ENCODE measurements around the gene TMBIM1. TPM values are rescaled to one million over a fixed set of nuclear protein-coding genes. Genes with fewer than 3 reads are reported as not detected.

TMBIM1 gene
- total RNA-seq, 1 donor from 2014 or later: 516 TPM

DNA sequence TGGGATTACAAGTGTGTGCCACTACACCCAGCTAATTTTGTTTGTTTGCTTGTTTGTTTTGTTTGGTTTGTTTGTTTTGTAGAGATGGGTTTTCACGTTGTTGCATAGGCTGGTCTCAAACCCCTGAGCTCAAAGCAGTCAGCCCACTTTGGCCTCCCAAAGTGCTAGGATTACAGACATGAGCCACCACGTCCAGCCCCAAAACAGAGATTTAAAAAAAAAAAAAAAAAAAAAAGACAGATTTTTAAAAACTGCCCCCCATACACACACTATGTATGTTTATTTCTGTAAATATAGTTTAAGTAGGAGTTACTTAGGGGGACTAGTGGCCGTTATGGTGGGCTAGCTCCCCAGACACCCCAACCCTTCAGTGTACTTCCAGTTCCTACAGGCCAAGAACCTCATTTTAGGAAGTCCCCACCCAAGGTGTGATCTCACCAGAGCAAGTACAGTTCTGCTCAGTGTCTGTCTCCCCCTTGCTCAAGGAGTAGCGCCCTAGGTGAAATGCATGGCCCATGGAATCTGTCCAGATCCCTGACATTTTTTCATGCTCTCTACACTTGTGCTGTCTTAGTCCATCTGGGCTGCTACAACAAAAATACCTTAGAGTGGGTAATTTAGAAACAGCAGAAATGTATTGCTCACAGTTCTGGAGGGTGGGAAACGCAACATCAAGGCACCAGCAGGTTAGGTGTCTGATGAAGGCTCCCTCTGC is 1.6 kb upstream of the TMBIM1 start:
- no peak for DNase-seq (ENCODE audit: low spot score)

DNA sequence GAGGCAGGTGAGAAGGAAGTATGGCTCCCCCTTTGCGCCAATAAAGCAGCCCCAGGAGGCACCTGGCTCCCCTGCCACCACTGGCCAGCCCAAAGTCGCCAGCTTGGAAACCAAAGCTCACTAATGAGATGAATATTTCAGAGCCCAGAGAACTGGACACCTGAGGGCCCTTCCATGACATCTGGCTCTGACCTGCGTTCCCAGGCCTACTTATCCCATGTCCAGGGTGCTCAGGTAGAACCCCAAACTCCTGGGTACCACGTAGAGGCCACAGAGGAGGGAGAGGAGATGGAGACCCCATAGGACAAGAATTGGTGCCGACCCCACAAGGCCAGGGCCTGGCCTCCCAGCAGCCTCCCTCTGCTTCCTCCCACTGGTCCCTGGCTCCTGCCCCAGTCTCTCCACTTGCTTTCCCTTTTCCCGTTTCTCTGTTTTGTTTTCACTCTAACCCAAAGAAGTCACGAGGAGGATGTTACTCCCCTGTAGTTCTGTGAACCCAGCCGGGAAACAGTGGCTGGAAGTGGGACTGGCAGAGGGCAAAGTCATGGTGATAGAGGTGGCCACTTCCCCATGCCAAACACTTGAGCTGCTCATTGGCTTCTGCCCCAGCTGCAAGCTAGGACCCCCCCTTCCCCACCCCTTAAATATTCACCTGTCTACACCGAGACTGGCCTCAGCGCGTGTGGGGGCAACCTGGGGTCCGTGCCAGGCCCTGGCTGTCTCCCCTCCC is 820 bp downstream of the TMBIM1 start:
- no peak for DNase-seq (ENCODE audit: low spot score)

DNA sequence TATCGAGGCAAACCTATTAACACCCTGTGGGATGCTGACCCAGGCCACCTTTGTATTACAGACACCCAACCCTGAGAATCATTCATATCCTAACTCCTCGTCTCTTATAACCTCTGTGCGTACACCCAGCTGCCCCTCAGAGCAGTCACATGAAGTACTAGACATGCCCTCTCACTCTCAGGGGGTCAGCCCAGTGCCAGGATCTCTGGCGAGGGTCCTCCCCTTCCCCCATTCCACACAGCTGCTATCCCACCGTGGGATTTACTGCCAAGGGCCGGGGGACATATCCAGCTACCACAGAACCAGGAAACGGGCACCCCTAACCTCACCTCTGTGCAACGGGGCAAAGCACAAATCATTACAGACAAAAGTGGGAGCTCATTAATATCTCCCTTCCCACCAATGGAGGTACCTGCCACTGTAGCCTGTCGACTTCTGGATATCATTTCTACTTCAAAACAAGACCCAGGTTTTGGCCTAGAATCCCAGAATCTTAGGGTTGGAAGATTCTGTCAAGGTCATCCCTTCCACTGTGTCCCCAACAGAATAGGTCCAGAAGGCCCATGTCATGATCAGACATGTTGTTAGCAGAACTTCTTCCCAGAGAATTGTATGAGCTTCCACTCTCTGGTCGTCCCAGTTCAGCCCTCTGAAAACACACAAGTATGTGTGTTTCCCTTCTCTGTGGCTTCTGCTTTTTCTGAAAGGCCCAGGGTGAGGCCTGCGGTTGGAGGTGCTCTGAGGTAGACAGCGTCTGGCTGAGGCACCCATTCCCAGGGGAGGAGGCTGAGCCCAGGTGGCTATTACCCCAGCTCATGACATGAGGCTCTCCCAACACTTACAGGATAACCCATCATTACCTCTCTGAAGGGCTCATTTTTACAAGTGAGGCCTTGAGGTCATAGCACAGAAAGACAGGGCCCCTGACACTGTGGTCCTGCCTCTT is 1.7 kb downstream of the TMBIM1 start:
- no peak for DNase-seq (ENCODE audit: low spot score)

DNA sequence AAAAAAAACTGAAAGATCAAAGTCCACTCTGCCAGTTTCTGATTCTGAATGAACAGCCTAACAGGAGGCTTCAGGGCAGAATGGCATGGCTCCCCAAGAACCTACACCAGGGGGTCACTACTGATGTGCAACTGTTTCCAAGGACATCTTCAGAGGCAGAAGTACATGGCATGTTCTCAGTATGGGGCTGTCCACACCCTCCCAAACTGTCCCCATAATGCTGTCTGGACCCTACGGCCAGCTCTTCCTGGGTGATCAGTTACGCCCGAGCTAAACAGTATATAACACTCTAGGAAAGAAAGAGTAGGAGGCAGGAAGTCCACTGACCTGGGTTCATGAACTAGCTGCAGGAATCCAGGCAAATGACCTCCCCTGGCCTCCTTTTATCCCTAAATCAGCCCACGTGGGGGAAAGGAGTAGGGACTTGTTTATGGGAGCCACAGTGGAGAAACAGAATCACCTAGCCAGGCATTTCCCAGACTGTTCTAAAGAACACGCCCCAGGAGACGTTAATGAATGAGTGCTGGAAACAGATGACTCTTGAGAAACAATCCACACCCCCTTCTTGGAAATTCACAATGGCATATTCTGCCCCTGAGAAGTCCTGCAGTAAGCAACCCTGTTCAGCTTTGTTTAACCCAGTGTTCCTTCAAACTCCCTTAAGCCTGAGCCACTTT is 2.5 kb downstream of the TMBIM1 start:
- DNase-seq (ENCODE audit: low spot score): no peak

DNA sequence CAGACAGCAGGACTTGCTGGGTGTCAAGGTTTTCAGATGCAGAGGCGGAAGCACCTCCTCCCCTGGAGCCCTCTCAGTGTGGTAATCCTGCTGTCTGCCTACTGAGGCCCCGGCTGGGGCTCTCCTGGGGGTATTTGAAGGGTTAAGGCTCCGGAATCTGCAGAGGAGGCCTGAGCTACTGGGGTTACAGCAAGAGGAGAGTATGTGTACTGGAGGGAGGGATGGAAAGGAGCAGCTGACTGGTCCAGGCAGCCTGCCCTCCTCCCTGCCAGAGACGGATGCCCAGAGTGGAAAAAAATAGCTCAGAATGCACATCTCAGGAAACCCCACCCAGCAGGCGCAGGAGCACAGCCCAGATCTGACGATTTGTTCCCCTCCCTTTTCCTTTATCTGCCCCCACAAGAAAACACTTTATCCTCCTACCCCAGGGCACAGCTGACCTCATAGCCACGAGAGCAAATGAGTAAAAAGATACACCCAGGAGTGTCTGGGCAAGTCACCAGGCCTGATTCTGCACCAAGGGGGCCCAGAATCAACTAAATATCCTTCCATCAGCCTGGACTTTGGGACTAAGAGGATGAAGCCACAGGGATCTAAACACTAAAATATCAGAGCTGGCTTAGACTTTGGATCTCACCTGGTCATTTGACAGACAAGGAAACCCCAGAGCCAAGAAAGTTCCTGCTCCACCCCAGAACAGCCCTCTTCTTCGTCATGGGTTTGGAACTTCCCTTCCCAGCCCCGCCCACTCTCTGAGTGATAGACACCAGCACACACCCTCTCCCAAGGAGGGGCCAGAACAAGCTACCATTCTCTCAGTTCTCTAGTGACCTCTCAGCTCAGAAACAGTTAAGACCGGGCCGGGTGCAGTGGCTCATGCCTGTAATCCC is 5.5 kb downstream of the TMBIM1 start:
- DNase-seq (ENCODE audit: low spot score): no peak

DNA sequence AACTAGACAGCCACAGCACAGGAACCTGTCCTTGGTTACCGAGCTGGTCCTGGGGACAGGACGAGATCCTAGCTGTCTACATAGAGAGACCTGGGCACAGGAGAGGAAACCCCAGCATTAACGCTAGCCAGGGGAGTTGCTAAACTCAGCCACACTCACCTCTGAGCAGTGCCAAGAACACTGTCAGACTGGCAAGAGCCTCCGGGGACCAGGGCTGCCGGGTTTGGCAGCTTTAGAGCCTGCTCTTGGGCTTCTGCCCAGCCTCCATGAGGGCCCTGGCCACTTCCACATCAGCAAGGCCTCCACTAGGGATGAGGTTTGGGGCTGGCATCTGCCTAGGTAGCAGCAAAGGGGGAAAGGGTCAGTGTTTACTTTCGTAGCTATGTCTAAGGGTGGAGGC is 6.7 kb downstream of the TMBIM1 start:
- no peak for DNase-seq (ENCODE audit: low spot score)

DNA sequence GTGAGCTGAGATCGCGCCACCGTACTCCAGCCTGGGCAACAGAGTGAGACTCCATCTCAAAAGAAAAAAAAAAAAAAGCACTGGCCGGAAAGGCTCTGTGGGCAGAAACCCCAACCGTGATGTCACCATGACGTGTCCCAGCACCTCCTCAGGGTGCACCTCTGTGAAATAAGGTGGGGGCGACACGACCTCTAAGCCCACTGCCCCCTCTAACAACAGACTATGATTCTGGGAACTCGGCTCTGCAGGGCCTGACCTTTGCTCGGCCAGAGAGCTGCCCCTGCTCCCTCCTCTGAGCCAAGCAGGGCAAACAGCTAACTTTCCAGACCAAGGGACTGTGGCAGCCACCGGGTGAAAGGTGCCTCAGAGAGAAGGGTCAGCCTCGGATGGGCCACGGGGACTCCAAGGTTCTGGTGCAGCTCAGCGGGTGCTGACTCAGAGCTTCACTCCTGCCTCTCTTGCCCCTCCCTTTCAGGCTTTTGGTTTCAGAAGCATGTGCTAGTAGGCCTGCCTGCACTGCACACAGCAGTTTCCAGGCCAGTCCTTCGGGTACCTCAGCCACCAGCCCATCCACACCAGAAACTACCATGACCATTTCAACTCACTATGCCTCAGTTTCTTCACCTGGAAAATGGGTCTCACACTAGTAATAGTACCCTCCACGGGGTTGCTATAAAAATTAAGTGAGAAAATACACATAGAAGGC is 8.0 kb downstream of the TMBIM1 start:
- no peak for DNase-seq (ENCODE audit: low spot score)

DNA sequence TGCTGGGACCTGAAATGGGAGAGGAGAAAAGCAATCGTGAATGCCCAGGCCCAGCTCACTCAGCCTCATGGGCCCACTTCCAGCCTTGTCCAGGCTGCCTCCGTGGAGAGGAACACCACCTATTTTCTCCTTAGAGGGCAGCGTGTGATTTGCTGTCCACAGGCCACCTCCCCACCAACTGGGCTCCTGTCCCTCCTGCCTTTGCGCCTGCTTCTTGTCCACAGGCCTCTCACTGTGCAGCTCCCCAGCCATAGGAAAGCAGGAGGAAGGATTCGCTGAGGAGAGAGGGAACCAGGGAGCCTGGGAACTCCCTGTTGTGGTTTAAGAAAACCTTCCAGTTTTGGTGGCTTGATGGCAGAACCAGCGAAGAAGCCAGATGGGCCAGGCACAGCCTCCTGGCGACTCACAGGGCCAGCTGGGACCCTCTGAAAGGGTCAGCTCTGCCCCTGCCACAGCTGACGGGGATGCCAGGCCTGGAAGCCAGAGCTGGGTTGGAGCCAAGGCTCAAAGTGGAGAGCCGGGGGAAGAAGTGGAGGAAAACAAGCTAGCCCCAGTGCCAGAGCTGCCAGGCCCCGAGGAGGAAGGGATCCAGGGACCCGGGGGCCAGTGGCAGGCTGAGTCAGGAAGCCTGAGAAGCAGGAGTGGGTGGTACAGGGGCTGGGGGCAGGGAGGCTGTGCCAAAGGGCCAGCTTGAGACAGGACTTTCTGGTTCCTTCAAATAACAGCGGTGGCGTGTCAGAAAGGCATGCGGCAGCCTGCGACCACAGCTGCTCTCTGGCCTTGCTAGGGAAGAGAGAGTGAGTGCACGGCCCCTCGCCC is 9.9 kb downstream of the TMBIM1 start:
- DNase-seq (ENCODE audit: low spot score): no peak

DNA sequence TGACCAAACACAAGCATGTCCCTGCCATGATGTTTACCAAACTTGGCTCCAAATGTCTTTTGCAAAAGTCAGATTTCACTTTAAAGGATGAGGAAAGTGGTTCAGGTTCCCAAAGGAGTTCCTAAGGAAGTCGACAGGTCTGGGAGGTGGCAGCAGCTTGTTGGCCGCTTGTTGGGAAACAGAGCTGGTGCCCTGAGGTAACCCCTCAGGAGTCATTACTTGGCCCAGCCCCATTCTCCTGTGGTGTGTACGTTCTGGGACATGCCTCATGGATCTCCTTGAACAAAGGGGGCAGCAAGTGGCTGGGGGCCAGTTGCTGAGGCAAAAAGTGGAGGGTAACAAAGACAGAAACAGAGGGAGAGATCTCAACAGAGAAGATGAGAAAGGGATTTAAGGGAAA is 10.9 kb downstream of the TMBIM1 start:
- no peak for DNase-seq (ENCODE audit: low spot score)

DNA sequence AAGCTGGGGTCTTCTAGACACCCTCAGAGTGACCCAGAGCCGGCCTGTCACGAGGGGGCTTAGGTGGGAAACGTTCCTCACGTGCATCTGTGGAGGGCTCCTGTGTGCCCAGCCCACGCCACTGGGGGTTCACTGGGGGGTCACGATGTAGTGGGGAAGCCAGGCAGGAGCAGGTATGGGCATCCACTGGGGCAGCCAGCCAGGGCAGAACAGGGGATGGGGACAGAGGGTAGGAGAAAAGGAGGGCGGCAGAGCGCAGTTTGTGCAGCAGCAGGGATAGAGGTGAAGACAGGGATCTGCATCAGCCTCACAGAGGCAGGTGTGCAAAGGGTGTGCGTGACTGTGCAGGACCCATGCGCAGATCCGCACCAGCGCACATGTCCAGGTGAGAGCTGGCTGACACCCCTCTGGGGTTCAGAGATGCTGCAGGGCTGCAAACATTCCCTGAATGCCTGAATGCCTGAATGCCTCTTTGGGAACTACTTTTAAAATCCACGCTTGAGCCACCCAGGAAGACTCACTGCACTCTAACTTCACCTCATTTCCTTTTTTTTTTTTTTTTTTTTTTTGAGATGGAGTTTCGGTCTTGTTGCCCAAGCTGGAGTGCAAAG is 11.9 kb downstream of the TMBIM1 start:
- DNase-seq (ENCODE audit: low spot score): no peak

DNA sequence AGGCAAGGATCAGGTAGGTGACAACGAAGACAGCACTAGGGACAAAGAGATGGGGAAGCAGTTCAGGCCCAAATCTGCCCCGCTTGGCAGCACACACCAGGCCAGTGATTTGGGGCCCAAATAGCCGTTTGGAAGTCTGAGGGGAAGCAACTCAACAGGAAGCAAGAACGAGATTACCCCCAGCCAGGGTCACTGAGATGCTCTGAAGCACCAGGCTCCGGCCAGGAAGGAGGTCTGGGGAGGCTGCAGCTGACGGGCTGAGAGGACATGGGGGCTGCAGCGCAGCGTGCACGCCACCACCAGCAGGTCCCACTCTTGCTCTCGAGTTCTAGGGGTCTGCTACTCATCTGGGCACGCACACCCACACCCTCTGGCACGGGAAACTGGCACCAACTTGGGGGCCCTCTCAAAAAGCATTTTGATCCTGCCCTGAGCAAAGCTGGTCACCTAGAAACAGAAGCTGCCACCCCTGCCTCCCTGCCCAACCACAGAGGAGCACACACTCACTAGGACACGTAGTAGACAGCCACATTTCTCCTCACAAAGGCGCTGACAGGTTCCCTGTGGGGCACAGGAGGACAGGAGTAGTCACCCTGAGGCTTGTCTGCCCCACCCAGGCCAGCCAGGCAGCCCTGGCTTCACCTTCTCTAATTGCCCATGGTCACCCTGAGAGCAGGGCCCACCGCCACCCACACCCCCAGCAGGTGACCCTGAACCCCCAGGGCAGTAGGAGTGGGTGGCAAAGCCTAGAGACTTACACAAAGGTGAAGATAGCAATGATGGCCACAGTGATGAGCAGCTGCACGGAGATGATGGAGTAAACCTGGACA is 13.6 kb downstream of the TMBIM1 start:
- DNase-seq (ENCODE audit: low spot score): no peak

DNA sequence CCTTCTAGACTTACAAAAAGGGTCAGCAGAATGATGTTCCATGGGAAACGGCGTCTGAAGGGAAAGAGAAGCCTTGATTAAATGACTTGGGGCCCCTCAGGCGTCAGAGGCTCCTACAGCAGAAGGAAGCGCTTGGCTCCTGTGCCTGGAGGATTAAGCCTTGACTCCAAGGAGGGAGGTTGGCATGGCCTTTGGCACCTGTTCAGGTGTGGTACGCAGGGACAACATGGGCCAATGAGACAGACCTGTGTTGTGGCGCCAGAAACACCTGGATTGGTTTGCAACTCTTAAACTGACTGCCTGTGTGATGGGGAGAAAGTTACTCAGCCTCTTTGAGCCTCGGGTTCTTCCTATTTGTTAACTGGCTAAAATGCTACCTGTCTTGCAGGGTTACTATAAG is 14.4 kb downstream of the TMBIM1 start:
- DNase-seq (ENCODE audit: low spot score): no peak

DNA sequence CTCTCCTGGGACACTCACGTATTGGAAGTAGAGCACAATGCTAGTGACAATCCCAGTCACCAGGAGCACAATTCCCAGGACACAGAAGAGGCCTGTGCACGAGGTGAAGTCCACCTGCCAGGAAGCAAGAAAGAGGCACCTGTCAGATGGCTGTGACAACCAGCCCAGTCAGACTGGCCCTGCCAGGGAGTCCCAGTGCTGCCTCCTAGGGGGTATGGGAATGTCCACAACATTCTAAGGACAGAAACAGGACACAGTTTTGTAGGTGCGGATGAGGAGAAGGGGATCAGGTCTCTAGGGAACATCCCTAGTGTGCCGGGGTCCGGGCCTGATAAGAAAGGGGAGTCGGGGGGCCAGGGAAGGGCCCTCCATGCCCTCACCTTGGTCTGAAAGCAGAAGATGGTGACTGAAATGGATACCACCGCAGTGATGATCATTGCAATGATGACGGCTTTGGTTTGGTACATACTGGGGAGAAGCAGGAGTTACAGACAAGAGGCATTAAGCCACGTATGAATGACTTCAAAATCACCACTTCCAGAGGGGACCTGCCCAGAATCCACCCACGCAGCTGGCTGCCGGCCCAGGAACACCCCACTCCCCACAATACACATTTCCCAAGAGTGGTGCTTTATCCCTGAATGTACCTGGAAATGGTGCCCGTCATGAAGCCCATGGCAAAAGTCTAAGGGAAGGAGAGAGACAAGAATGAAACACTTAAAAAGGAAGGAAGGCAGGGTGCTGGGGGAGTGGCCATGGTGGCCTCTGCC is 15.1 kb downstream of the TMBIM1 start:
- DNase-seq (ENCODE audit: low spot score): no peak

DNA sequence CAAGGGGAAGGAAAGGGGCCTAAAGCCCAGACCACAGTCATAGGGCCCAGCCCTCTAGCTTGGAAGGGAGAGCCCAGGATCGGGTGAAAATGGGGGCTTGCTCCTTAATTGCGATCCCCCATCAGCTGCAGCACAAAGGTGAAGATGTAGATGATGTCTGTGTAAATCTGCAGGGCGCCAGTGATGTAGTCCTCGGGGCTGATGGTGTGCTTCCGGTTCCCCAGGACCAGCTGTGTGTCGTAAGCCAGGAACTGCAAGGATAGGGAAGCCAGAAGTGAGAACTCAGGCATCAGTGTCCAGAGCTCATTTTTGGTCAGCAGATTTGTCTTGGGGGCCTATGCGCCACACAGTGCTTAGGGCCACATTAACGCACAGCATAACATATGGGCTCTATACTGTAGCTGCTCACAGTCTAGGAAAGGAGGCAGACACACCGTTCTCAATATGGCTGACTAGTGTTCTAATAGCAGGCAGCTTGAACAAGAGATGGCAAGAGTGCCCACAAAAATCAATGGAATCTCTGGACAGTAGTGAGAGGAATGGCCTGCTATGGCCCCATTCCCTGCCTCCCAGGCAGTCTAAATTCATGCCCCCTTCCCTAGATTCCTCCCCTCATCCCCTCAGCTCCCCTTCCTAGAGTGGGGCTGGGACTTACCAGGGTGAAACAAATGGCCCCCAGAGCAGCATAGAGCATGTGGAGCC is 16.8 kb downstream of the TMBIM1 start:
- no peak for DNase-seq (ENCODE audit: low spot score)

DNA sequence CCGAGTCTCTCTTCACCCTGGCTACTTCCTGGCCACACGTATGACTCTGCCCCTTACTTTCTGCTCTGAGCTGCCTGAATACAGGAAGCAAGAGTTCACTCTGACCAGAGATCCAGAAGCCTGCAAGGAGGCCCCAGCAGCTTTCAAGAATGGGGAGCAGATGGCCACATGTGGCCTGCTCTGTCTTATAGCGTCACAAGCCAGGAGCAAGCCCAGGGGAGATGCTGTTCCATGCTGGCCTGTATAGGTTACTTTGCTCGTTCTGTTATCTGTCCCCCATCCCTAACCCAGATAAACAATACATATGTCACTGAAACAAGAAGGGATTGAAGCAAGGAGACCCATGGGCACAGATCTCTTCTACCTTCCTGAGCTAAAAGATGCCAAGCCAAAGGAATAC is 17.7 kb downstream of the TMBIM1 start:
- no peak for DNase-seq (ENCODE audit: low spot score)

DNA sequence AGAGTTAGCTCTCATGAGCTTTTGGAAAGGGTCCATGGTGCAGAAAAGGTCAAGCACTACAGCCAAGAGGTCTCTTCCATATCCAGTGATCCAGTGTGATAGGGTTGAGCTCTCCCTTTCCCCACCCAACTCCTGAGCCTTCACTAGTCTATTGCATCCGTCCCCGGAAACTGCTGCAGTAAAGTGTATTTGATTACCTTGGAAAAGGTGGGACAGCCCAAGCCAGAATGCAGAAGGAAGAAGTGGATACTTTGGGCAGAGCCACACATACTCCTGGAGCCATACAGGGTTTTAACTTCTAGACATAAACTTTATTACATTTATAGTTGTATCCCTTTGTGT is 18.4 kb downstream of the TMBIM1 start:
- DNase-seq (ENCODE audit: low spot score): no peak

All from mesenteric fat pad (tissue), 1 donor.